ENCODE measurements around the gene KLHL2. TPM values are rescaled to one million over a fixed set of nuclear protein-coding genes. Genes with fewer than 3 reads are reported as not detected.
"Not testable (repeated sequence)": the region's sequence is repeated elsewhere in the genome, so short reads cannot be mapped to it uniquely, and the experiment has no call there.

KLHL2 gene
- total RNA-seq, 2 donors from 2014 or later = 9.1 to 17.1 TPM

- 85 to 86% methylated on average over 4 of the region's 4 CpGs for WGBS, 2 donors
- H3K9me3 ChIP-seq; H3K4me1 ChIP-seq; DNase-seq; H3K27me3 ChIP-seq; ATAC-seq; intact Hi-C loops (cut with DNase I); H3K27ac ChIP-seq; H3K4me3 ChIP-seq; H3K36me3 ChIP-seq (replicated peaks in 1 of 2; ENCODE audit: insufficient read depth in 1 of 2, low read depth in 2 of 2): not testable (repeated sequence)
These were observed 25.5 kb downstream of the KLHL2 start for GRCh38 chr4:165232623-165233433.

DNA sequence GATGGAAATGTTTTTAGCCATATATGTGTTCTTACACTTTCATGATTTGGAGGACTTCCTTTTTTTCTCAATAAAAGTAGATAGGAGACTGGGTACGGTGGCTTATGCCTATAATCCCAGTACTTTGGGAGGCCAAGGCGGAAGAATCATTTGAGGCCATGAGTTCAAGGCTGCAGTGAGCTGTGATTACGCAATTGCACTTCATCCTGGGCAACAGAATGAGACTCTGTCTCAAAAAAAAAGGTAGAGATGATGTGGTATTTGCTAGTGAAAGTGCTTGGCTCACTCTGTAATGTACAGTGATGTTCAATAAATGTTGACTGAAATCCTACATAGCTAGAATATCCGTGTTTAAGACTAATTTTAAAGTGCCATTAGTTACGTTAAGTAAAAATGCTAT is 27.4 kb downstream of the KLHL2 start:
- DNase-seq (no peak), ATAC-seq (no peak)
- H3K27ac ChIP-seq = no peak overlapping the region
- H3K36me3 ChIP-seq (replicated peaks in 1 of 2; ENCODE audit: insufficient read depth in 1 of 2, low read depth in 2 of 2) = no peaks in the 10 kb centered on the region
- intact Hi-C loops (cut with DNase I) = no loop called here
- 91 to 92% methylated on average over 5 of the region's 5 CpGs for WGBS, 2 donors
- H3K9me3 ChIP-seq = no peaks in the 10 kb centered on the region
- no peaks in the 10 kb centered on the region for H3K27me3 ChIP-seq
- TF ChIP-seq, protein P1, sequence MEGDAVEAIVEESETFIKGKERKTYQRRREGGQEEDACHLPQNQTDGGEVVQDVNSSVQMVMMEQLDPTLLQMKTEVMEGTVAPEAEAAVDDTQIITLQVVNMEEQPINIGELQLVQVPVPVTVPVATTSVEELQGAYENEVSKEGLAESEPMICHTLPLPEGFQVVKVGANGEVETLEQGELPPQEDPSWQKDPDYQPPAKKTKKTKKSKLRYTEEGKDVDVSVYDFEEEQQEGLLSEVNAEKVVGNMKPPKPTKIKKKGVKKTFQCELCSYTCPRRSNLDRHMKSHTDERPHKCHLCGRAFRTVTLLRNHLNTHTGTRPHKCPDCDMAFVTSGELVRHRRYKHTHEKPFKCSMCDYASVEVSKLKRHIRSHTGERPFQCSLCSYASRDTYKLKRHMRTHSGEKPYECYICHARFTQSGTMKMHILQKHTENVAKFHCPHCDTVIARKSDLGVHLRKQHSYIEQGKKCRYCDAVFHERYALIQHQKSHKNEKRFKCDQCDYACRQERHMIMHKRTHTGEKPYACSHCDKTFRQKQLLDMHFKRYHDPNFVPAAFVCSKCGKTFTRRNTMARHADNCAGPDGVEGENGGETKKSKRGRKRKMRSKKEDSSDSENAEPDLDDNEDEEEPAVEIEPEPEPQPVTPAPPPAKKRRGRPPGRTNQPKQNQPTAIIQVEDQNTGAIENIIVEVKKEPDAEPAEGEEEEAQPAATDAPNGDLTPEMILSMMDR (IDR thresholded peaks at IDR 0.05) = no peak
- no peak for TF ChIP-seq POLR2A (IDR thresholded peaks at IDR 0.05)
- no peak overlapping the region for H3K4me3 ChIP-seq
- H3K4me1 ChIP-seq = no peaks in the 10 kb centered on the region

- H3K27ac ChIP-seq; H3K4me3 ChIP-seq; intact Hi-C loops (cut with DNase I); DNase-seq; H3K4me1 ChIP-seq; H3K36me3 ChIP-seq (replicated peaks in 1 of 2; ENCODE audit: insufficient read depth in 1 of 2, low read depth in 2 of 2); H3K27me3 ChIP-seq; H3K9me3 ChIP-seq; ATAC-seq: not testable (repeated sequence)
- WGBS, 2 donors = no CpG with 5 or more reads among the region's 1 CpG
These were observed 29.5 kb downstream of the KLHL2 start for GRCh38 chr4:165236852-165237251.

- DNase-seq; H3K4me3 ChIP-seq; intact Hi-C loops (cut with DNase I); H3K9me3 ChIP-seq; ATAC-seq; H3K4me1 ChIP-seq; H3K27me3 ChIP-seq; H3K36me3 ChIP-seq (replicated peaks in 1 of 2; ENCODE audit: insufficient read depth in 1 of 2, low read depth in 2 of 2): not testable (repeated sequence)
- WGBS, 2 donors = 48 to 68% methylated on average over 4 to 5 of the region's 5 CpGs
- H3K27ac ChIP-seq = peak overlapping the region in 1 of 4 donors; percentile 30
These were observed 30.8 kb downstream of the KLHL2 start for GRCh38 chr4:165238041-165238640.

DNA sequence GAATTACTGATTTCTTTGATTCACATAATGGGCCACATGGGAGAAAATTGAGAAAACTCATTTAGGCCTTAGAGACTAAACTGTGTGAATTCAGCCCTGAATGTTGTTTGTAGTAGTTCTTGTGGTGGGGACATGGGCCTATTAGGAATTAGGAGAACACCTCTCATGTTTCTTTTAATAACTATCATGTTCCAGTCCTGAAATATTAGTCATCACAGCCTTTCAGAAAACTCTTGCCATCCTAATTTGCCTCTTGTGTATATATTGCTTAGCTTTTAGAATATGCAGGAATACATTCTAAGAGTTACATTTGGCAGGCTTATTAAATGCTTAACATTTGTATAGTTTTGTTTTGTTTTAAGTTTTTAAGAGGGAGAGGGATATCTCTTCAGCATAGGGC is 33.4 kb downstream of the KLHL2 start:
- H3K36me3 ChIP-seq (replicated peaks in 1 of 2; ENCODE audit: insufficient read depth in 1 of 2, low read depth in 2 of 2); H3K9me3 ChIP-seq; H3K4me3 ChIP-seq; H3K27ac ChIP-seq; ATAC-seq; intact Hi-C loops (cut with DNase I); H3K27me3 ChIP-seq; DNase-seq; H3K4me1 ChIP-seq: not testable (repeated sequence)

GRCh38 chr4:165244148-165244547 is 36.8 kb downstream of the KLHL2 start:
- H3K9me3 ChIP-seq; intact Hi-C loops (cut with DNase I); DNase-seq; H3K27me3 ChIP-seq; ATAC-seq; H3K36me3 ChIP-seq (replicated peaks in 1 of 2; ENCODE audit: insufficient read depth in 1 of 2, low read depth in 2 of 2); H3K4me3 ChIP-seq; H3K27ac ChIP-seq; H3K4me1 ChIP-seq: not testable (repeated sequence)
- WGBS, 2 donors = 88 to 92% methylated on average over 2 of the region's 2 CpGs

- H3K4me1 ChIP-seq; H3K27me3 ChIP-seq; intact Hi-C loops (cut with DNase I); H3K4me3 ChIP-seq; ATAC-seq; H3K36me3 ChIP-seq (replicated peaks in 1 of 2; ENCODE audit: insufficient read depth in 1 of 2, low read depth in 2 of 2); DNase-seq; H3K9me3 ChIP-seq; H3K27ac ChIP-seq: not testable (repeated sequence)
- WGBS, 2 donors = 86 to 89% methylated on average over 10 of the region's 10 CpGs
These were observed 37.3 kb downstream of the KLHL2 start for GRCh38 chr4:165244587-165245186.

All from body of pancreas (tissue), 4 donors.